Gastrocnemius medialis (tissue), 4 donors: Measurements from ENCODE around the gene PPIP5K2.
"Not testable (repeated sequence)": the region's sequence is repeated elsewhere in the genome, so short reads cannot be mapped to it uniquely, and the experiment has no call there.

Experiments used
- POLR2A ChIP-seq, 2 donors: fragments of 450-650 bp; IDR thresholded peaks; one replicate each; pipeline ENCODE4 v1.6.1; 2017; ENCODE audit warnings: antibody characterized with exemption in 2 of 2, mild to moderate bottlenecking in 2 of 2, moderate library complexity in 2 of 2
- TF ChIP-seq, protein P1 (sequence below), 5 experiments: fragments of 450-650 bp in 3 of 5; fragments of 200-600 bp in 2 of 5; sonication (generic) in 2 of 5; IDR thresholded peaks in 4 of 5; conservative IDR thresholded peaks in 1 of 5; 1 replicate in 4 of 5; 2 replicates in 1 of 5; pipeline ENCODE4 v1.5.1; 2016 to 2019; ENCODE audit warnings: antibody characterized with exemption in 5 of 5, mild to moderate bottlenecking in 3 of 5, moderate library complexity in 3 of 5

DNA sequence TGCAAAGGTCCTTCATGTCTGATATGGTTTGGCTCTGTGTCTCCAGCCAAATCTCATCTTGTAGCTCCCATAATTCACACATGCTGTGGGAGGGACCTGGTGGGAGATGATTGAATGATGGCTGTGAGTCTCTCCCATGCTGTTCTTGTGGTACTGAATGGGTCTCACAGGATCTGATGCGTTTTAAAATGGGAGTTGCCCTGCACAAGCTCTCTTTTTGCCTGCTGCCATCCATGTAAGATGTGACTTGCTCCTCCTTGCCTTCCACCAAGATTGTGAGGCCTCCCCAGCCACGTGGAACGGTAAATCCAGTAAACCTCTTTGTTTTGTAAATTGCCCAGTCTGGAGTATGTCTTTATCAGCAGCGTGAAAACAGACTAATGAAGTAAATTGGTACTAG, 46.6 kb upstream of the PPIP5K2 start:
- TF ChIP-seq, protein P1, sequence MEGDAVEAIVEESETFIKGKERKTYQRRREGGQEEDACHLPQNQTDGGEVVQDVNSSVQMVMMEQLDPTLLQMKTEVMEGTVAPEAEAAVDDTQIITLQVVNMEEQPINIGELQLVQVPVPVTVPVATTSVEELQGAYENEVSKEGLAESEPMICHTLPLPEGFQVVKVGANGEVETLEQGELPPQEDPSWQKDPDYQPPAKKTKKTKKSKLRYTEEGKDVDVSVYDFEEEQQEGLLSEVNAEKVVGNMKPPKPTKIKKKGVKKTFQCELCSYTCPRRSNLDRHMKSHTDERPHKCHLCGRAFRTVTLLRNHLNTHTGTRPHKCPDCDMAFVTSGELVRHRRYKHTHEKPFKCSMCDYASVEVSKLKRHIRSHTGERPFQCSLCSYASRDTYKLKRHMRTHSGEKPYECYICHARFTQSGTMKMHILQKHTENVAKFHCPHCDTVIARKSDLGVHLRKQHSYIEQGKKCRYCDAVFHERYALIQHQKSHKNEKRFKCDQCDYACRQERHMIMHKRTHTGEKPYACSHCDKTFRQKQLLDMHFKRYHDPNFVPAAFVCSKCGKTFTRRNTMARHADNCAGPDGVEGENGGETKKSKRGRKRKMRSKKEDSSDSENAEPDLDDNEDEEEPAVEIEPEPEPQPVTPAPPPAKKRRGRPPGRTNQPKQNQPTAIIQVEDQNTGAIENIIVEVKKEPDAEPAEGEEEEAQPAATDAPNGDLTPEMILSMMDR (IDR thresholded peaks at IDR 0.05 in 4 of 5, conservative IDR thresholded peaks at IDR 0.05 in 1 of 5): not testable (repeated sequence)
- TF ChIP-seq POLR2A (IDR thresholded peaks at IDR 0.05): not testable (repeated sequence)
